Measurements from ENCODE around the gene MANEA.
"Not testable (repeated sequence)": the region's sequence is repeated elsewhere in the genome, so short reads cannot be mapped to it uniquely, and the experiment has no call there.

MANEA gene, protein sequence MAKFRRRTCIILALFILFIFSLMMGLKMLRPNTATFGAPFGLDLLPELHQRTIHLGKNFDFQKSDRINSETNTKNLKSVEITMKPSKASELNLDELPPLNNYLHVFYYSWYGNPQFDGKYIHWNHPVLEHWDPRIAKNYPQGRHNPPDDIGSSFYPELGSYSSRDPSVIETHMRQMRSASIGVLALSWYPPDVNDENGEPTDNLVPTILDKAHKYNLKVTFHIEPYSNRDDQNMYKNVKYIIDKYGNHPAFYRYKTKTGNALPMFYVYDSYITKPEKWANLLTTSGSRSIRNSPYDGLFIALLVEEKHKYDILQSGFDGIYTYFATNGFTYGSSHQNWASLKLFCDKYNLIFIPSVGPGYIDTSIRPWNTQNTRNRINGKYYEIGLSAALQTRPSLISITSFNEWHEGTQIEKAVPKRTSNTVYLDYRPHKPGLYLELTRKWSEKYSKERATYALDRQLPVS

DNA sequence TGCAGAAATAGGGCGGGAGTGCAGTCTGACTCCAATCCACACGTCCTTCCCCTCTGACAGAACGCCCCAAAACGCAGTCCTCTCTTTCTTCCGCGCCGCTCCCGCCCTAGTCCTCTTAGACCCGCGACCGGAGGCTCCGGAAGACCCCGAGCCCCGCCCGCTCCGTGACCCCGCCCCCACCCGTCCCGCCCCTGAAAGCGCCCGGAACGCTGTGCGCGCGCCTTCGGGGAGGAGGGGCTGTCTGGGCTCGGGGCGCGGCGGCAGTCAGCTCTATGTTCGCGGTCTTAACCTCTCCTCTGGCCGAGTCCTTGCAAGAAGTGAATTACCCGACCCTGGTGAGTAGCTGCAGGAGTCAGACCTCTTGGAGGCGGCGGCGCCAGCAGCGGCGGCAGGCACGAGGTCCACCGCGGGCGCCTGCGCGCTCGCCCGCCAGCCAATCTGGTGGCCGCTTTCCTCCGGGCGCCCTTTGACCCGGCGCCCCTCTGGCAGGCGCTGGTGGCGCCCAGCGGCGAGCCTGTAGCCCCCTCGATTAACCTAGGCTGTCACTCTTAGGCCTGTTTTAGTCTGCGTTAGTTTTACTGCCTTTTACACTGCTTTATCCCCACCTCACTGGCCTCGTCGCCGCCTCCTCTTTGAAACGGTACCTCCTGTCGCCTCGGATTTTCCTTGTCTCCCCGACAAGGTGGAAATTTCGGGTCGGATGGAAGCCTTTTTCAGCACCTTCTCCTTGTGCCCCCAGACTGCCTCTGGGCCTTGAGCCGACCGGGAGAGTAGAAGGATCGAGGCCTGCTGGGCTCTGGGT is at the start of gene MANEA:
Gene MANEA (plus strand): TSS at position 232 of the 802 bp plus-strand sequence. CDS start 8,905 bp downstream, outside the sequence.
- DNase-seq = peak; percentile 79 to 80

DNA sequence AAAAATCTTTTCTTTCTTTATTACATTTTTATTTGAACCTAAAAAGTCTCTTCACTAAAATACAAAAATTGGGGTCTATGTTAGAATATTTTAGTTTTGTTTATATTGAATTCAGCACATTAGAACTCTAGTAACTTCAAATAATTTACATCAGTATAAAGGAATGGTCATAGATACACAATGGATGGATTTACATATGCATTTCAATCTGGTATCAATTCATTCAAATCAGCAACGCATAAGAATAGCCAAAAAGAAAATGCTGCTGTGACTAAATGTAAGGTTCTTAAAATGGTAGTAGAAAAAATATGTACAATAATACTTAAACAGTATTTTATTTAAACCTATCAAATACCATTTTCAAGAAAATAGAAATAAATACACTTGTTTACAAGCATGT is 47.6 kb upstream of the MANEA start:
- DNase-seq = no peak

DNA sequence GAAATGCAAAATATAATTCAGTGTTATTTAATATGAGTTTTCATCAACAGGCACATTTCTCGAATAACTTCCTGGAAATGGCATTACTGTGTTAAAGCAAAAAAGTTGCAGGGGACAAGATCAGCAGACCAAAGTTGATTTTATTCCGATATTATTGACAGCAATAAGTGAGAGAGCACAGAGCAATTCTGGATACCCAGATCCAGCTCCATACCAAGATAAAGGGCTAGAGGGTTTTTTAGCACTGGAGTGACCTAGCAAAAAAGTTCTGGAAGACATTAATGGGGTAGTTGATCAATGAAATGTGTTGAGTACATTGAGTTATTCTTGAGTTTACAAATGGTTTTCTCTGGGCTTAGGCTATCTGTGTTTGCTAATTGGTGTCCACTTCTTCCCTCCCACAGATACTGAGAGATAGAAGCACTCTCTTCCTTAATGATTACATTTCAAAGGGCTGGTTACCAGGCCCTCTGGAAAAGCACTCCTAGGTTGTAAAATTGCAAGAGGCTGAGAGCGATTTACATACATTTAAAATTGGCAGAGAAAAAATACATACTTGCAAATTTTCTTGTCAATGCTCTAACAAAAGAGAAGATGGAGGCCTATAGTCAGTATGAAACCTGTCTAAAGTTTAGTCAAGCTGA is 47.0 kb upstream of the MANEA start:
- DNase-seq = no peak

DNA sequence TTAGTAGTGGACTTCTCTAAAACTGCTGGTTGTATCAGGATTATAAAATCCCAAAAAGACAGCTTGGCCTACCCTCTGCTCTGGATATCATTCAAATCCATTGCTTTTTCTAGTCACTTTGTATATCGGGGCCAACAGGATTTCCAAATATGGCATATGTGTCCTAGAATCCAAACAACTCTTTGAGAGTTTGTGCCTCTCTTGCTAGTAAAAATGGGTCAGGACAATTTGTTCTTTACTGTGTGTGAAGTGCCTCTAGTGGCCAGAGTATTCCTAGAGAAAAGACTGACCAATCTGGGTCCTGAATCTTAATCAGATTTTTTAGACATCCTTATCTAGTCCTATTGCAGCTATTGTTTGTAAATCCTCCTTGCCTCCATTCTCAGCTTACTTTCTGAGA is 33.5 kb upstream of the MANEA start:
- no peak for DNase-seq

DNA sequence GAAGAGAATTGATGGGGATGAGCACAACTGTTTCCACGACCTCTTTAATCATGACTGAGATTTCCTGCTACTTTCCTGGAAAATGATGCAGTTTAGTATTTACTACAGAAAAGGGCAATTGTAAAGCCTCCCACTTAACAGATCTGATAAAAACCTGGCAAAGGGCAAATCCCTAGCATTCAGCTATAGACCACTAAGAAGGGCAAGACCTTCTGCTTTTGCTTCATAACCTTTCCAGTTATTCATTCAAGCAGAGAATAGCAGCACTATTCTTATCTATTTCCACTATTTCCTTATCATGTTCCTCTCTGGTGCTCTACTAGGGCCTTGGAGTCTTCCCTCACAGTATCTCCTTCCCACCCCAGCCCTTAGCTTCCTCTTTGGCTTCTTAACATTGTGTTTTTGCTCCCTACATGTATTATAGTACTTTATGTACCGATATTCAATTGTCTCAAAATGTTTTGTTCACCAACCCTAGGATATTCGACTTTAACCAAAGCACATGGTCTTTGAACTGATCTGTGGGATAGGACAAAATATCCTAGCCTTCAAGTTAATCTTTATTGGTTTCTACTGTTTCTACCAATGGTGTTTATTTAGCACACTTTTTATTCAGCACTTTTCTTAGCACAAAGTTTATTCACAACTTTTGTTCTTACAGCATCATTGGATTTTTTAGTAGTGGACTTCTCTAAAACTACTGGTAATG is 32.7 kb upstream of the MANEA start:
- DNase-seq = no peak

DNA sequence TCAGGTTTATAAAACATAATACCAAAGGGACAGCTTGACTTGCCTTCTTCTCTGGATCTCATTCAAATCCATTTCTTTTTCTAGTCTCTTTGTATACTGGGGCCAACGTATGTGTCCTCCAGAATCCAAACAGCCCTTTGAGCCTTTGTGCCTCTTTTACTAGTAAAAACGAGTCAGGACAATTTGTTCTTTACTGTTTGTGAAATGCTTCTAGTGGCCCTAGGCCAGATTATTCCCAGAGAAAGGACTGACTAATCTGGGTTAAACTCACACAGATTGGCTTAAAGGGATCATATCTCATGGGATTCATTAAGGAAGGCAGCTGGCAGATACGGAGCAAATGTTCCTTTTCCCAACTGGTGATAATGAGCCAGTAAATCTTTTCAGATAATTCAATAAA is 32.1 kb upstream of the MANEA start:
- no peak for DNase-seq

DNA sequence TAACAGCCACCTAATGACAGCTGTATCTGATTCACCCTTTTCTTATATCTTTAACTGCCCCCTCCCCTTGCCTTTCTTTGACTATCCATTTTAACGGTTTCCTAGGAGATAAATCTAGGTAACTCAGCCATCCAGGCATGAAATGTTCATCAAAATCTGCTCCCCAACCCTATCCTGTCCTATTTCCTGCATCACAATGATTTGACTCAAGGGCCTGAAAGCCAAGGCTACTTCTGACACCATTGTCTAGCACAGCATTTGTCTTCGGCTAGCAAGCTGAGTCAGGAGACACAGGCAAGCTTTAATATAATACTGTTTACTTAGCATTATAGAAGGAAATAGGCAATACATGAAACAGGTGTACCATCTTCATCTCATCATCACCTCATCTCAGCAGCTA is 31.6 kb upstream of the MANEA start:
- no peak for DNase-seq

DNA sequence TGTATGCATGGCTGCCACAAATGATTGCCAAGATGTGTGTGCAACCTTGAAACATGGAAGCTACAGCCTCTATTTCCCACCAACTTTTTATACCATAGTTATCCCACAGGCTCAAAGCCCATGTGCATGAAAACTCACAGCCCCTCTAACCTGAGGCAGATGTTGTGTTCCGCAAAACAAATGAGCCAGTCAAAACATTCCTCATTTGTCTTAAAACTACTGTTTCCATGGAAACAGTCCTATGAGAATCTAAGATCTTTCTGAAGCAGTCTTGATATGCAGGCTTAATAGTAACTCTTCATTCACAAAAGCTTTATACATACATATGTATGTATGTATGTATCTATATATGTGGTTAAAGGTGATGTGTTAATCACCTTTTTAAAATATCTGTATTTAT is 31.2 kb upstream of the MANEA start:
- no peak for DNase-seq

DNA sequence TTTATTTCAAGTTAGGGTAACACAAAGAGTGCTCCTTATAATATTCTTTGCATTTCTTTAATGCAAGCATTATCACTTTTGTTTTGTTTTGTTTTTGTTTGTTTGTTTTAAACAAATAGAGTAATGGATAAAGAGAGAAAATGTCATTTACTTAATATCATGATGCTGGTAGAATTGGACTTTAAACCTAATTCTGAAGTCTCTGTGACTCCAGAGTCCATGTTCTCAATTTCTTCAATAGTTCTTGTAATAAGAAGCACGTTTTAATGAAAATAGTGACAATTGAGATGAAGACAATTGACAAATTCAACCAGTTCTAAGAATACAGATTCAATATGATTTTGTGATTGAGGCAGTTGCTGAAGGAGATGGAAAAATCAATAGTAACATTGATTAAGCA is 30.3 kb upstream of the MANEA start:
- DNase-seq = no peak

DNA sequence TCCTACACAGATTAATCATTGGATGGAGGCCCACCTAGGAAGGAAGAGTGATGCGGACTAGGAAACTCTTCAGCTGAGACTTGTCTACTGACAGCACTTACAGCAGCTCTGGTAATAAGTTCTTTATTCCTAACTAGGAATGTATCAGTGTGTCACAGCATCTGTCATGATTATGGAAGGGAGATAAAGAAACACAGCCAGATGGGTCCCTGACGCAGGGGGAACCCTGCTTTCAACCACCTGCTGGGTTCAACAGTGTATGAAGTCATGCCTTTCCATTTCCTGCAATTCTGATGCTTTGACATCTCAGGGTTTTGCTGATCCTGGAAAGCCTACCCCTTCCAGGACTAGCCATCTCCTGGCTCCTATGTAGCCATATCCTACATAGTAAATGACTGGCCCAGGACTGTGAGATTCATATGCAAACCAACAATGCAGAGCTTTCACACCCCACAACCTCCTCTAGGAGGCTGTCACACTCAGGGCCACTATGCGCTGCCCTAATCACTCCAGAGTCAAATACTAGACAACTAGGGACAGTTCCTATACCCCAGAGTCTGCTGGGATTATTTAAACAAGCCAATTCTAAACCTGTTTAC is 29.0 kb upstream of the MANEA start:
- no peak for DNase-seq

DNA sequence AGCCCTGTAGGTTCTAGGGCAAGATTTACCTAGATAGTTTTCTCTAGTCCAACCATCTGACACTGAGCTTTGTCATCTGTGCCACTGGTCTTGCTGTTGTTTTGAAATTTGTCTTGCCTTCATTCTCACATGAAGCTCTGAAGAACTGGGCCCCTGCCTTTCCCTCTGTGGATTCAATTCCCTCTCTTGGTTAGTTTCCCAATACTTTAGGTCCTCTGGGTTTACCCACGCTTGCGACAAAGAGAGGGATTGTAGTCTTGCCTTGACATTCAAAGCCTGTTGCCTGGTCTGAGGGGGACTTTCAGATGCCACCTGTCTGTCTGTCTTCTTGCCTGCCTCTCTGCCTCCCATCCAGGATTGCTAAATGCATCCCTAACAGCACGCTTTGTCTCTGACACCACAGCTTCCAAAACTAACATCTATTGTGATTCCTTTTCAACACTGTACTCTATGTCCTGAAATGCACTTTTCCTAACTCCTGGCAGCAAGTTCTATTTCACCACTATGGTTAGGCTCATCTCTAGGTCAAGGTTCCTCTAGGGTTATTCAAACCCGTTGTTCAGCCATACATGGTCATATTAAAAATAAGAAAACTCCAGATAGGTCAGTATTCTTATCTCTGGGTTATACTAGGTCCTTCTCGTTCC is 25.5 kb upstream of the MANEA start:
- no peak for DNase-seq

DNA sequence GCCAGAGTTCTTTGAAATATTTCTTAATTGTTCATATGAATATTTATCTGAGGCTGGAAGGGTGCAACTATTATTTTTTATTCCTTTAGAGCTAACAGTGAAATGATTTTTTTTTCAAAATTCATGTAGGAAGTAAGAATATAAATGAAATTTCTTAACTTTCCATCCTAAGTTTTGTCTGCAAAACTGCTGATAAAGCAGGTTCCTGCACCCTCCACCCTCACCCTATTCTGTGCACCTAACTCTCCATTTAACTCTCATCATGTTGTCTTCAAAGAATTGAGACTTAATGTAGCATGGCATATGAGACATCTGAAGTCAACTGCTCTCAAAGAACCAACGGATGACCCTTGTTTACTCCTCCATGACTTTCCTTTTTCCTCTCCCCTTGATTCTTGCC is 23.5 kb upstream of the MANEA start:
- no peak for DNase-seq

DNA sequence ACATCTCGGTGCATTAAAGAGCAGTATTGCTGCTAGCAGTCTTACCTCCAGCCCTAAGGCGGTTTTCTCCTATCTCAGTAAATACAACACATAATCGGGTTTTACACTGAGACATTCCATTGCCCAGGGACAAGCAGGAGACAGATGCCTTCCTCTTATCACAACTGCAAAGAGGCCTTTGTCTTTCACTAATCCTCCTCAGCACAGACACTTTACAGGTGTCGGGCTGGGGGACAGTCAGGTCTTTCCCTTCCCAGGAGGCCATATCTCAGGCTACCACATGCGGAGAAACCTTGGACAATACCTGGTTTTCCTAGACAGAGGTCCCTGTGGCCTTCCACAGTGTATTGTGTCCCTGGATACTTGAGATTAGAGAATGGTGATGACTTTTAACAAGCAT is 16.4 kb upstream of the MANEA start:
- DNase-seq = not testable (repeated sequence)

DNA sequence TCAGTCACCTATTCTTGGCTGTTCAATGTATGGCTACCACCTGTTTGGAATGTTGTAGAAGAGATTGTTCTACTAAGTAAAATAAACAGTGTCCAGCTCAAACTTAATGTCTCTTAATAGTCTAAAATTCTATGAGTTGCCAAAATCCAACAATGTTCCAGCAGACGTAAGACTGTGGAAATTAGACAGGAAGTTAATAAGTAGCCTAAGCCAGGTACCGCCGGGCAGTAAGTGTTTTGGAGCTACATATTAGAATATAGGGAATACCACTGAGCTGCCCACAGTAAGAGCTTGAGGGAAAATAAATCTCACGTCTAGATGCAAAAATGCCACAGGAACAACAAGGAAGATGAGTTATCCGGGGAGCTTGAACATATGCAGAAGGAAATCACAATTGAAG is 7.8 kb upstream of the MANEA start:
- no peak for DNase-seq

DNA sequence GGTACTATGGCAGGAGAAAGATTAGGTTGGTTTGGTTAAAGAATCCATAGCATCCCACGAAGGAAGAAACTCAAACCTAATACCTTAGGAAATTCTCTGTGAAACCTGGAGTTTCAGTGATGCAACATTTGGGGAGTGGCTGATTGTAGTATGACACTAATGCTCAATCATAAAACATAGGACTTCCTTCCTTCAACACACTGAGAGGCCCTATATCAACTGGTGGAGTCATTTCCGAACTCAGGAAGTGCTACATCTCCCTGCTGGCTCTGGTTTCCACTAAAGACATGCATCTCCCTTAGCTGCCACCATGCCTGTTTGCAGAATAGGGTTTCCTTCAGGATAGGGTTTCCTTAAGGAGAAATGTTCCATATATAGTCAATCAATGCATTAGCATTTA is 5.2 kb upstream of the MANEA start:
- DNase-seq = no peak

DNA sequence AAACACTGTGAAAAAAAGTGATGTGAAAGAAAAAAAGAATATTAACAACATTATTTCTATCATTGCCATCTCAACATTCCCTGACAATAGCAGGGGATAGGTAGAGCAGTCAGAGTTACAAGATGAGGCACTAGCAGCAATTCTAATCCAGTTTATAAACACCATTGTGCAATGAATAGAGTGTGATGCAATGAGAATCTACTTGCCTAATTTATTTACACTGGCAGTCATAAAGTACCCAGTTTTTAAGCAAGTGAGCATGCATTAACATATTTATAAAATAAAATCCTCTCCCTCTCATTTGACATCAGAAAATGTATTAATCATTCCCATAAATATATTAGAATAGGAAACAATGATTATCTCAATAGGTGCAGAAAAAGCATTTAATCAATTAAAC is 2.5 kb upstream of the MANEA start:
- DNase-seq = no peak

DNA sequence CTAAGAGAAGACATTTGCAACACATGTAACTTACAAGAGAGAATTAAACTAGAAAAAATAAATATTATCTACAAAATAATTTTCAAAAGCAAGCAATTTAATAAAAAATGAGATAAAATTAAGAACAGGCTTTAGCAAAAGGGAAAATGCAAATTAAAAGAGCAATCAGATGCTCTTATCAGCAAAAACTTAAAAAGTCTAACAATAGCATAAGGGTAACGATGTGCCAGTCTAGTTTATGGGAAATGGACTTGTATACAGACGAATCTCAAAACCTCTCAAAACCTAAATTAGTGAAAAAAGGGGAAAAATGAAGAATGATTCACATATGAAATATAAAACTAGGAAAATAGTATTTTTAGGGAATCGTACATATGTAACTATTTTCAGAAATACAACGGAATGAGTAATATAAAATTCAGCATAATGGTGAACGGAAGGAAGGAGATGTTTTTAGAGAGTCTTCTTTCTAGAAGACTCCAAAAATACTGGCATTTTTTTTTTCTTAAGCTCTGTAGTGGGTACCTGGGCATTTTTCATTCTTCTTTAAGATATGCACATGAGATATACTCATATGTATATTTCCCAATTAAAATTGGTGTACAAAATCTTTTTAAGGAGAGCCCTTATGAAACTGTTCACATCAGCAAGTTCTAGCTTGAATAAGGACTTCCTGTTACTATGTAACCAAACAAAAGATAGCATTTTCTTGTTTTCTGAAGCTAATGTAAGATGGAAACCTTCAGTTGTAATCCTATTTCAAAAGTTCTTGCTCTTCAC is 927 bp upstream of the MANEA start:
- DNase-seq = peak in 1 of 2 donors; percentile 47

DNA sequence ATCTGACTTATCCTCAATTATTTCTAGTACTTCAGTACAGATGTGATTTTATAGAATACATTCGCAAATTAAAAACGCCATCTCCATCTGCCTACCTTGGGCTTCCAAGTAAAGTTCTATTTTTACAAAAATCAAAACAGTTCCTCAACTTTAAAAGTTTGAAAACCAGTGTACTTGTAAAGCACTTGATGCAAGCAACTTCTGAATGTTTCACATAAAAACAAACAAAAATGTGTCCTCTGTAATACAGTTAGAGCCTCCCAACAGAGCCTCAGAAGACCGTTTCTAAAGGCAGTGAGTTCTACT is 384 bp upstream of the MANEA start:
- no peak for DNase-seq

DNA sequence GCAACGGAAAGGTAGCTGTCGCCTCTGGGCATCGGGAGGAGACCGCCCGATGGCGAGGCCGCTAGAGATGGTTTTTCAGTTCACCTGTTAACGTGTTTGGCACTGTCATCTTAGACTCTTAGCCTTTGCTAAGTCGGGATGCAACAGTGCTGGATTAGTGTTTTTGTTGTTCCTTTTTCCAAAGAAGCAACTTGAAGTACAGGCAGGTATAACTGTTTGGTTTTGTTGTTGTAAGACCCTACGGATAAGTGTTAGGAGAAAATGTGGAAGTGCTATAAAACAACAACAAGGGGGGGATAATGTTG is 723 bp downstream of the MANEA start:
- DNase-seq = peak in 1 of 2 donors; percentile 54

DNA sequence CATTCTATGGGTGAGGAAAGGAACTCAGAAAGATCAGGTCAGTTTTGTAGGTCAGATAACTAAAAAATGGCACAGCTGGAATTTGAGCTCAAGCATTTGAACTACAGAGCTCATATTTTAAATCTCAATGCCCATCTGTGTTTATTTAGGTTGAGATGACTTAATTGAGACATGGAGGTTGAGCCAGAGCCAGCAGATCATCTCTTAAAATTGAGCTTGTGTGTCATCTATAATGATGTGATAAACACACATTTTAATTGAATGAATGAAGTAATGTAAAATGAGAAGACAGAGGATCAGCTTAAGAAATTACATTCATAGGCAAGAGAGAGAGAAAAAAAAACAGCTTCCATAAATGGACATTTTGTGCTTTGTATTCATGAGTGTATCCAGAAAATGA is 3.7 kb downstream of the MANEA start:
- no peak for DNase-seq

DNA sequence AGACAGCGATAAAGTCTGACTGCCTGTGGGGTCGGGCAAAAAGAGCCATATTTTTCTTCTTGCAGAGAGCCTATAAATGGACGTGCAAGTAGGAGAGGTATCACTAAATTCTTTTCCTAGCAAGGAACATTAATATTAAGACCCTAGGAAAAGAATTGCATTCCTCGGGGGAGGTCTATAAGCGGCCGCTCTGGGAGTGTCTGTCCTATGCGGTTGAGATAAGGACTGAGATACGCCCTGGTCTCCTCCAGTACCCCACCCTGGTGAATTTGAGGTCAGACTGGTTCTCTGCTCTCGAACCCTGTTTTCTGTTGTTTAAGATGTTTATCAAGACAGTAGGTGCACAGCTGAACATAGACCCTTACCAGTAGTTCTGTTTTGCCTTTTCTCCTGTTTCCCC is 6.9 kb downstream of the MANEA start:
- DNase-seq = not testable (repeated sequence)

DNA sequence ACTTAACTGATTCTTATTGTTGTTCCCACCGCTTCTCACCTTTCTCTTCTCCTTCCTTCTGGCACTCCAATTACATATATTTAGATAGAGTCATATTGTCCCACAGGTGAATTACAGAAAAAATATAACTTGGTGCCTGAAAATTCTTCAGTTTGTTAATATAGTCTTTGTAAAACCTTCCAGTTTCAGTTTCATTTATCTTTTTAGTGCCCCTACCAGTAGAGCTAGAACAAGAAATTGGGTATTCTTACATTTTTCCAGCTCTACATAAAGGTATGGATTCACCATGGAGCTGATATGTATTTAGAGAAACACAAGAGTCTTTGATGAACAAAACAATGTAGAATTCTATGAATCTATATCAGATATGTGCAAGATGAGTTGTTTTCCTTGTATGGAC is 10.7 kb downstream of the MANEA start:
- DNase-seq = no peak
